Activated CD4-positive, alpha-beta T cell treated with anti-CD3 and anti-CD28 coated beads for 36 hours (primary cell): ENCODE results near the gene TP53BP1. TPM values are rescaled to one million over a fixed set of nuclear protein-coding genes. Genes with fewer than 3 reads are reported as not detected.

Experiments used
- ATAC-seq: fragments of 200-7000 bp; cut with Tn5 transposase; one replicate; pipeline ENCODE4 v1.10.0; 2021; ENCODE audit warnings: mild to moderate bottlenecking, moderate library complexity
- CTCF ChIA-PET: fragments of 350-600 bp; sonication (Branson Sonifier 250); formaldehyde crosslinking; loops from one replicate; lab custom pipeline; 2021; ENCODE audit warnings: antibody characterized with exemption; lab: Charles Lee
- POLR2A ChIA-PET: fragments of 350-600 bp; sonication (Branson Sonifier 250); formaldehyde crosslinking; loops from one replicate; lab custom pipeline; 2021; ENCODE audit warnings: antibody characterized with exemption, inconsistent platforms; lab: Charles Lee
- DNase-seq: peaks from one replicate; pipeline ENCODE4 v3.0.0-alpha.2; 2020
- H3K27ac Mint-ChIP-seq: one replicate; pipeline ENCODE4 v1.8.0; 2021; ENCODE audit warnings: mixed read lengths
- H3K27me3 Mint-ChIP-seq: one replicate; pipeline ENCODE4 v1.8.0; 2021; ENCODE audit warnings: mixed read lengths
- H3K36me3 Mint-ChIP-seq: one replicate; pipeline ENCODE4 v1.8.0; 2021; ENCODE audit warnings: low read depth, mixed read lengths
- H3K4me1 Mint-ChIP-seq: one replicate; pipeline ENCODE4 v1.8.0; 2021; ENCODE audit warnings: mixed read lengths
- H3K4me3 Mint-ChIP-seq: one replicate; pipeline ENCODE4 v1.8.0; 2021; ENCODE audit warnings: mild to moderate bottlenecking, moderate library complexity, mixed read lengths
- H3K9me3 Mint-ChIP-seq: one replicate; pipeline ENCODE4 v1.8.0; 2021; ENCODE audit warnings: low read depth, mixed read lengths
- intact Hi-C, 2 experiments: fragments of 100-400 bp; cut with DNase I in 1 of 2; cut with micrococcal nuclease in 1 of 2; formaldehyde crosslinking; loops; one replicate each; pipeline versions ENCODE4 v1.14.2 to v1.15.1; 2022 to 2024; cut with DNase I, micrococcal nuclease
- total RNA-seq, 2 experiments: library from RNA; stranded (reverse); gene quantifications; one replicate each; pipeline ENCODE4 v1.2.3, GENCODE V29; 2021

TP53BP1 gene
- total RNA-seq, 2 experiments from 2014 or later: 22.4 to 23.9 TPM

- H3K36me3 Mint-ChIP-seq: no peaks in the 10 kb centered on the region
- ChIA-PET CTCF (interaction anchor here (0.9 kb wide), 1 partner anchor 24 kb away, joined by 3 read pairs; no protein-coding TSS in a partner anchor), POLR2A (interaction anchor here (0.6 kb wide), 1 partner anchor 502 kb away, joined by 3 read pairs; no protein-coding TSS in a partner anchor)
- no peaks in the 10 kb centered on the region for H3K9me3 Mint-ChIP-seq
- peaks cover 12% of the 10 kb centered on the region for H3K4me1 Mint-ChIP-seq
- ATAC-seq (no peak), DNase-seq (no peak)
- H3K27ac Mint-ChIP-seq: no peak overlapping the region
- intact Hi-C loops: no loop called here
- H3K4me3 Mint-ChIP-seq: no peak overlapping the region
- H3K27me3 Mint-ChIP-seq: no peaks in the 10 kb centered on the region
Observed at GRCh38 chr15:43527802-43528541, 35.0 kb upstream of the TP53BP1 start.

GRCh38 chr15:43527016-43527801 lies 34.3 kb upstream of the TP53BP1 start:
- ATAC-seq: no peak
- Mint-ChIP-seq H3K36me3 (no peaks in the 10 kb centered on the region), H3K4me1 (peaks cover 12% of the 10 kb centered on the region), H3K27ac (no peak overlapping the region), H3K4me3 (no peak overlapping the region), H3K27me3 (no peaks in the 10 kb centered on the region), H3K9me3 (no peaks in the 10 kb centered on the region)
- intact Hi-C loops: no loop called here
- ChIA-PET CTCF (interaction anchor here (0.8 to 1.1 kb wide), 2 partner anchors 12 to 13 kb away, joined by 3 read pairs; no protein-coding TSS in a partner anchor), POLR2A (interaction anchor here (0.5 kb wide), 1 partner anchor 144 kb away, joined by 3 read pairs; no protein-coding TSS in a partner anchor)
- DNase-seq: no peak

DNA sequence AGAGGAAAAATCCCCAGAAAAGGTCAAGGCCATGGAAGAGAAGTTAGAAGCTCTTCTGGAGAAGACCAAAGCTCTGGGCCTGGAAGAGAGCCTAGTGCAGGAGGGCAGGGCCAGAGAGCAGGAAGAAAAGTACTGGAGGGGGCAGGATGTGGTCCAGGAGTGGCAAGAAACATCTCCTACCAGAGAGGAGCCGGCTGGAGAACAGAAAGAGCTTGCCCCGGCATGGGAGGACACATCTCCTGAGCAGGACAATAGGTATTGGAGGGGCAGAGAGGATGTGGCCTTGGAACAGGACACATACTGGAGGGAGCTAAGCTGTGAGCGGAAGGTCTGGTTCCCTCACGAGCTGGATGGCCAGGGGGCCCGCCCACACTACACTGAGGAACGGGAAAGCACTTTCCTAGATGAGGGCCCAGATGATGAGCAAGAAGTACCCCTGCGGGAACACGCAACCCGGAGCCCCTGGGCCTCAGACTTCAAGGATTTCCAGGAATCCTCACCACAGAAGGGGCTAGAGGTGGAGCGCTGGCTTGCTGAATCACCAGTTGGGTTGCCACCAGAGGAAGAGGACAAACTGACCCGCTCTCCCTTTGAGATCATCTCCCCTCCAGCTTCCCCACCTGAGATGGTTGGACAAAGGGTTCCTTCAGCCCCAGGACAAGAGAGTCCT lies 33.4 kb upstream of the TP53BP1 start:
- no peak overlapping the region for H3K4me3 Mint-ChIP-seq
- no peak for DNase-seq
- H3K9me3 Mint-ChIP-seq: no peaks in the 10 kb centered on the region
- H3K4me1 Mint-ChIP-seq: peaks cover 12% of the 10 kb centered on the region
- intact Hi-C loops: no loop called here
- no peak overlapping the region for H3K27ac Mint-ChIP-seq
- ChIA-PET CTCF (interaction anchor here (0.8 to 1.1 kb wide), 2 partner anchors 11 to 12 kb away, joined by 3 read pairs; no protein-coding TSS in a partner anchor), POLR2A (interaction anchor here (0.5 kb wide), 1 partner anchor 143 kb away, joined by 3 read pairs; no protein-coding TSS in a partner anchor)
- no peaks in the 10 kb centered on the region for H3K27me3 Mint-ChIP-seq
- no peak for ATAC-seq
- no peaks in the 10 kb centered on the region for H3K36me3 Mint-ChIP-seq

DNA sequence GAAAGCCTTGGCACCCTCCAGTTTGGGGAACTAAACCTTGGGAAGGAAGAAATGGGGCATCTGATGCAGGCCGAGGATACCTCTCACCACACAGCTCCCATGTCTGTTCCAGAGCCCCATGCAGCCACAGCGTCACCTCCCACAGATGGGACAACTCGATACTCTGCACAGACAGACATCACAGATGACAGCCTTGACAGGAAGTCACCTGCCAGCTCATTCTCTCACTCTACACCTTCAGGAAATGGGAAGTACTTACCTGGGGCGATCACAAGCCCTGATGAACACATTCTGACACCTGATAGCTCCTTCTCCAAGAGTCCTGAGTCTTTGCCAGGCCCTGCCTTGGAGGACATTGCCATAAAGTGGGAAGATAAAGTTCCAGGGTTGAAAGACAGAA lies 32.2 kb upstream of the TP53BP1 start:
- peak; percentile 65 for ATAC-seq
- no peak overlapping the region for H3K27ac Mint-ChIP-seq
- CTCF ChIA-PET: interaction anchor here (0.6 to 0.9 kb wide), 4 partner anchors 11 to 257 kb away, joined by 3 read pairs; no protein-coding TSS in a partner anchor
- H3K27me3 Mint-ChIP-seq: no peaks in the 10 kb centered on the region
- no peak overlapping the region for H3K4me3 Mint-ChIP-seq
- H3K9me3 Mint-ChIP-seq: no peaks in the 10 kb centered on the region
- peak; percentile 22 for DNase-seq
- POLR2A ChIA-PET: no interaction called here
- no peaks in the 10 kb centered on the region for H3K36me3 Mint-ChIP-seq
- peaks cover 12% of the 10 kb centered on the region for H3K4me1 Mint-ChIP-seq
- intact Hi-C loops: no loop called here

GRCh38 chr15:43524254-43524845 lies 31.4 kb upstream of the TP53BP1 start:
- Mint-ChIP-seq H3K27me3 (no peaks in the 10 kb centered on the region), H3K4me1 (peaks cover 12% of the 10 kb centered on the region), H3K9me3 (no peaks in the 10 kb centered on the region), H3K4me3 (no peak overlapping the region), H3K27ac (no peak overlapping the region), H3K36me3 (no peaks in the 10 kb centered on the region)
- intact Hi-C loops: no loop called here
- DNase-seq (no peak), ATAC-seq (peak; percentile 39)
- ChIA-PET POLR2A (no interaction called here), CTCF (interaction anchor here (0.8 kb wide), 2 partner anchors 10 to 31 kb away, joined by 3 read pairs; partner anchors contain the start of gene TP53BP1)

DNA sequence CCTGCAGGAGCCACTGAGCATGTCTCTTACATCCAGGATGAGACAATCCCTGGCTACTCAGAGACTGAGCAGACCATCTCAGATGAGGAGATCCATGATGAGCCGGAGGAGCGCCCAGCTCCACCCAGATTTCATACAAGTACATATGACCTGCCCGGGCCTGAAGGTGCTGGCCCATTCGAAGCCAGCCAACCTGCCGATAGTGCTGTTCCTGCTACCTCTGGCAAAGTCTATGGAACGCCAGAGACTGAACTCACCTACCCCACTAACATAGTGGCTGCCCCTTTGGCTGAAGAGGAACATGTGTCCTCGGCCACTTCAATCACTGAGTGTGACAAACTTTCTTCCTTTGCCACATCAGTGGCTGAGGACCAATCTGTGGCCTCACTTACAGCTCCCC lies 30.7 kb upstream of the TP53BP1 start:
- intact Hi-C loops: no loop called here
- H3K9me3 Mint-ChIP-seq: no peaks in the 10 kb centered on the region
- H3K4me3 Mint-ChIP-seq: no peak overlapping the region
- H3K4me1 Mint-ChIP-seq: peaks cover 12% of the 10 kb centered on the region
- no peak overlapping the region for H3K27ac Mint-ChIP-seq
- H3K36me3 Mint-ChIP-seq: no peaks in the 10 kb centered on the region
- peaks cover 2% of the 10 kb centered on the region for H3K27me3 Mint-ChIP-seq
- no peak for DNase-seq
- no peak for ATAC-seq
- ChIA-PET CTCF (interaction anchor here (0.8 kb wide), 1 partner anchor 30 kb away, joined by 3 read pairs; the partner anchor contains the start of gene TP53BP1), POLR2A (no interaction called here)

GRCh38 chr15:43522247-43522646 lies 29.3 kb upstream of the TP53BP1 start:
- no peaks in the 10 kb centered on the region for H3K36me3 Mint-ChIP-seq
- H3K4me1 Mint-ChIP-seq: peaks cover 22% of the 10 kb centered on the region
- ChIA-PET POLR2A (no interaction called here), CTCF (interaction anchor here (0.9 kb wide), 1 partner anchor 9 kb away, joined by 4 read pairs; no protein-coding TSS in a partner anchor)
- intact Hi-C loops: no loop called here
- DNase-seq: no peak
- no peak overlapping the region for H3K27ac Mint-ChIP-seq
- no peaks in the 10 kb centered on the region for H3K9me3 Mint-ChIP-seq
- peaks cover 9% of the 10 kb centered on the region for H3K27me3 Mint-ChIP-seq
- ATAC-seq: no peak
- no peak overlapping the region for H3K4me3 Mint-ChIP-seq

GRCh38 chr15:43521419-43521818 lies 28.5 kb upstream of the TP53BP1 start:
- ChIA-PET POLR2A (no interaction called here), CTCF (no interaction called here)
- intact Hi-C loops: no loop called here
- Mint-ChIP-seq H3K4me3 (no peak overlapping the region), H3K4me1 (peaks cover 22% of the 10 kb centered on the region), H3K27ac (no peak overlapping the region), H3K9me3 (no peaks in the 10 kb centered on the region), H3K36me3 (no peaks in the 10 kb centered on the region), H3K27me3 (peaks cover 14% of the 10 kb centered on the region)
- ATAC-seq: no peak
- no peak for DNase-seq

- Mint-ChIP-seq H3K36me3 (no peaks in the 10 kb centered on the region), H3K9me3 (no peaks in the 10 kb centered on the region), H3K4me1 (peaks cover 20% of the 10 kb centered on the region), H3K27ac (no peak overlapping the region), H3K27me3 (peaks cover 22% of the 10 kb centered on the region), H3K4me3 (no peak overlapping the region)
- ATAC-seq: no peak
- ChIA-PET CTCF (no interaction called here), POLR2A (interaction anchor here (0.5 kb wide), 1 partner anchor 28 kb away, joined by 5 read pairs; no protein-coding TSS in a partner anchor)
- no peak for DNase-seq
- intact Hi-C loops: no loop called here
Observed at GRCh38 chr15:43520138-43520537, 27.2 kb upstream of the TP53BP1 start.

DNA sequence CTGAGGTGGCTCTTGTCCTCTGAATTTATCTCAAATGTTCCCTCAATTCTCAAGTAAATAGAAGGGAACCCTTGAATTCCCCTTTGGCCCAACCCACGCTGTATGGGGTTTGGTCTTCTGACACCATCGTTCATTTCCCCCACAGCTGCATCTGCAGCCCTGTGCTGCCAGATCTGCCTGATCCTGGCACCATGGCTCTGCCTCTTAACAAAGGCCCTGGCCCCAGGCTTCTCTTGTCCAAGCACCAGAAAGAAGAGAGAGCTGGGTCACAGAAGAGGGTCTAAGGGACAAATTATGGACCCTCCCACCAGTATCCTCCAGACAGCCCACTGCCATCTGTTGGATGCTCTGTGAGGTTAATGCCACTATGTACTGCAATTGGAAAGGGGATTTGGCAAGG lies 26.2 kb upstream of the TP53BP1 start:
- POLR2A ChIA-PET: no interaction called here
- intact Hi-C loops: loop anchor here (5.0 to 10.0 kb wide), 2 partner anchors 37 to 256 kb away; partner anchors contain the start of gene ELL3 (in 1 of the 2)
- no peak overlapping the region for H3K4me3 Mint-ChIP-seq
- CTCF ChIA-PET: no interaction called here
- no peaks in the 10 kb centered on the region for H3K9me3 Mint-ChIP-seq
- H3K36me3 Mint-ChIP-seq: no peaks in the 10 kb centered on the region
- no peak for DNase-seq
- H3K27me3 Mint-ChIP-seq: peaks cover 22% of the 10 kb centered on the region
- no peak overlapping the region for H3K27ac Mint-ChIP-seq
- H3K4me1 Mint-ChIP-seq: peaks cover 16% of the 10 kb centered on the region
- no peak for ATAC-seq
